Nephron (organoid): ENCODE measurements around the gene PRCD.

Source experiments
- H3K27ac Mint-ChIP-seq, 3 experiments: 2 replicates each; pipeline ENCODE4 v1.8.0; 2020; ENCODE audit warnings: mixed read lengths in 3 of 3, mild to moderate bottlenecking in 2 of 3, moderate library complexity in 1 of 3
- H3K27me3 Mint-ChIP-seq: 2 replicates; pipeline ENCODE4 v1.8.0; 2021; ENCODE audit warnings: low read depth, mild to moderate bottlenecking, moderate library complexity, mixed read lengths
- H3K36me3 Mint-ChIP-seq: 2 replicates; pipeline ENCODE4 v1.8.0; 2020; ENCODE audit warnings: low read depth, mixed read lengths
- H3K4me1 Mint-ChIP-seq: 2 replicates; pipeline ENCODE4 v1.8.0; 2020; ENCODE audit warnings: mixed read lengths
- H3K4me3 Mint-ChIP-seq, 3 experiments: 2 replicates each; pipeline ENCODE4 v1.8.0; 2020; ENCODE audit warnings: mild to moderate bottlenecking in 3 of 3, mixed read lengths in 3 of 3, moderate library complexity in 2 of 3
- H3K9me3 Mint-ChIP-seq: 2 replicates; pipeline ENCODE4 v1.8.0; 2020; ENCODE audit warnings: mixed read lengths
- CTCF ChIP-seq, 3 experiments: fragments of 200-600 bp; sonication (generic); IDR thresholded peaks; one replicate each; pipeline ENCODE4 v1.5.0; 2021; ENCODE audit warnings: antibody characterized with exemption in 3 of 3; ENCODE audit not compliant: unreplicated experiment in 3 of 3

PRCD gene

DNA sequence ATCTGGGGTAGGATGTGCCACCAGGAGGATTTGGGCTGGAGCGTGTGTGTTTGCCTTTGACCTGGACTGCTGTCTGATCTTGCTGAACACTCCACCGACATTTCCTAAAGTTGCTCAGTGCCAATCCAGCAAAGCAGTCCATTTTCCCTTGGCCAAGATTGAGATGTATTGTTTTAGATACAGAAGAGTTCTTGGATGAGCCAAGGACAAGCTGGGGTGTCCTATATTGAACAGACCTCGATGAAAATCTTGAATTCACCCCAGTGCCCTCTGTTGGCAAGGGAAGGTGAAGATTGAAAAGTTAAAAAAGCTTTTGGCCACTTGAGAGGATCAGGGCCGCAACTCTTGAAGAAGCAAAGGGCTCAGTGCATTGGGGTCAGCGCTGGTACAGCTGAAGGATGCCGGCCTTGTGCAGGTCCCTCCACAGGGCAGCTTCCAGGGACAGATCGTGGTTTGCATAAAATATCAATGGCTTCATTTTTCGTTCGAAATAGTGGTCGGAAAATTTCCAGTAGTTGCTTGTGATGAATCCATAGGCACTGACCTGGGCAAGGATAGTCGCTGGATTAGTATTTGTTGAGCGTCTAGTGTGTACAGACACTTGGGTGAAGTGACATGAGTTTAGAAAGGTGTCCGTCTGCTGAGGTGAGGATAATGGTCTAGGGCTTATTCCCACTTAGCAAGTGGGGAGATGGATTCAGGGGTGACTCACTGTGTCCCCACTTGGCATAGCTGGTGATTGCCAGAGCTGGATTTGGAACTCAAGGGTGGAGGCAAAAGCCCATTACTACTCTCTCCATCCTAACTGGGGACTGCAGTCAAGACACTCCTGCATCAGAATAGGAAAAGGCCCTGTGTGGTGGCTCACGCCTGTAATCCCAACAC, 26.1 kb downstream of the PRCD start:
- Mint-ChIP-seq H3K27me3 (no peaks in the 10 kb centered on the region), H3K9me3 (no peaks in the 10 kb centered on the region), H3K27ac (peak overlapping the region in 1 of 3 experiments; percentile 4), H3K4me3 (no peak overlapping the region), H3K36me3 (peaks cover 33% of the 10 kb centered on the region), H3K4me1 (peaks cover 16% of the 10 kb centered on the region)
- TF ChIP-seq CTCF (IDR thresholded peaks at IDR 0.05; ENCODE audit: unreplicated experiment in 3 of 3) = no peak

GRCh38 chr17:76566613-76566943, 26.7 kb downstream of the PRCD start:
- H3K27ac Mint-ChIP-seq = peak overlapping the region in 1 of 3 experiments; percentile 80
- H3K27me3 Mint-ChIP-seq = no peaks in the 10 kb centered on the region
- peaks cover 31% of the 10 kb centered on the region for H3K36me3 Mint-ChIP-seq
- H3K4me1 Mint-ChIP-seq = peaks cover 14% of the 10 kb centered on the region
- no peak overlapping the region for H3K4me3 Mint-ChIP-seq
- no peak for TF ChIP-seq CTCF (IDR thresholded peaks at IDR 0.05; ENCODE audit: unreplicated experiment in 3 of 3)
- no peaks in the 10 kb centered on the region for H3K9me3 Mint-ChIP-seq

GRCh38 chr17:76566988-76567431, 27.2 kb downstream of the PRCD start:
- Mint-ChIP-seq H3K27ac (peak overlapping the region in 1 of 3 experiments; percentile 80), H3K4me1 (peaks cover 11% of the 10 kb centered on the region), H3K36me3 (peaks cover 27% of the 10 kb centered on the region), H3K4me3 (no peak overlapping the region), H3K9me3 (no peaks in the 10 kb centered on the region), H3K27me3 (no peaks in the 10 kb centered on the region)
- TF ChIP-seq CTCF (IDR thresholded peaks at IDR 0.05; ENCODE audit: unreplicated experiment in 3 of 3) = no peak

GRCh38 chr17:76567634-76568432, 28.0 kb downstream of the PRCD start:
- Mint-ChIP-seq H3K4me1 (peaks cover 8% of the 10 kb centered on the region), H3K36me3 (peaks cover 24% of the 10 kb centered on the region), H3K27ac (peak overlapping the region in 1 of 3 experiments; percentile 80), H3K4me3 (no peak overlapping the region), H3K9me3 (no peaks in the 10 kb centered on the region), H3K27me3 (no peaks in the 10 kb centered on the region)
- no peak for TF ChIP-seq CTCF (IDR thresholded peaks at IDR 0.05; ENCODE audit: unreplicated experiment in 3 of 3)

DNA sequence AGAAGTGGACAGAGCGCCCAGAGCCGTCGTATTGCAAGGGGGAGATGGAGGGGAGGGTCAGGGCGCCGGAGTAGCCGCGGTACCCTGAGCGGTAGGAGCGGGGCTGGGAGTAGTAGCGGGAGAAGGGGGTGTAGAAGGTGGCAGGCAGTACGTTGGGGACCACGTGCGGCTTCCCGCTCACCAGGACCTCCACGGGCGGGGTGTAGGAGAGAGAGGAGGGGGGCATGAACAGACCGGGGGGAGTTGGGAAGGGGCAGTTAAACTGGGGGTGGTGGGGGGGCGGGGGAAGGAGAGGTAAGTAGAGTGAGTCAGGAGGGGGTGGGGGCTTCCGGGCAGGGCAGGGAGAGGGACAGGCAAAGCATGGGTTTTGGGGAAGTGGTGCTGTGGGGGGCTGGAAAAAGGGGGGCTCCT, 29.0 kb downstream of the PRCD start:
- Mint-ChIP-seq H3K9me3 (no peaks in the 10 kb centered on the region), H3K27ac (no peak overlapping the region), H3K4me3 (no peak overlapping the region), H3K27me3 (peaks cover under 1% of the 10 kb centered on the region), H3K4me1 (peaks cover 6% of the 10 kb centered on the region), H3K36me3 (peaks cover 21% of the 10 kb centered on the region)
- TF ChIP-seq CTCF (IDR thresholded peaks at IDR 0.05; ENCODE audit: unreplicated experiment in 3 of 3) = no peak
